CD4-positive, alpha-beta T cell treated with Interferon alpha-2 for 1 hour (primary cell): ENCODE data around the gene NIPBL.
"Not testable (repeated sequence)": the region's sequence is repeated elsewhere in the genome, so short reads cannot be mapped to it uniquely, and the experiment has no call there.

ENCODE experiments used
- DNase-seq, 2 donors: peaks; one replicate each; pipeline ENCODE4 v3.0.0-alpha.2; 2020 to 2022

The NIPBL gene

DNA sequence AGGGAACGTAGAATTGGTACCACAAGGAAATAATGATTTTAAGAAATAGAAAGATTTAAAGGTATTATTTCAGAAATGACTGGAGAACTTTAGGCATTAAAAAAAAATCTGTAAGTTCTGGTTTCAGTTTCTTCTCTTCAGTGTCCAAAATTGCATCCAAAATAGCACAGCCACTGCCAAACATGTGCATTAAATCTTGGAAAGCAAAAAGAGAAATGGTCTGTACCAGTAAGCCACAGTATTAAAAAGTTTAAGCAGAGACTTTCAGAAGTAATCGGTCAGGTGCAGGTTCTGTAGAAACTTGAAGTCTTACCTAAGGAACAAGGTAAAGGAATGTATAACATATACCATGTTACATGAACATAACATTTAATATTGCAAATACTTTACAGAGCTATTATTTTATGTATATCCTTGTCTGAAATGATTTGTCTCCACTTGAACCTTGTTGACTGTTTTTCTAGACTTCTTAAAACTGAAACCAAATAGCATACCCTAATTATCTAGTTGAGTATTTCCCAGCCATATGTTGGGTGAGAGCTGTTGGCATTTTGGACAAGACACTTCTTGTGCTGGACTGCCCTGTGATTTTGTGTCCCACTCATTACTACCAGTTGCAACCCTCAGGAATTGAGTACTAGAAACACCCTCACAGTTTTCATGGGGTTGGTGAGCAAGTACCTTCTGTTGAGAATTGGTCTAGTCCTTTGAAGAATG lies 32.1 kb downstream of the NIPBL start:
- no peak for DNase-seq

DNA sequence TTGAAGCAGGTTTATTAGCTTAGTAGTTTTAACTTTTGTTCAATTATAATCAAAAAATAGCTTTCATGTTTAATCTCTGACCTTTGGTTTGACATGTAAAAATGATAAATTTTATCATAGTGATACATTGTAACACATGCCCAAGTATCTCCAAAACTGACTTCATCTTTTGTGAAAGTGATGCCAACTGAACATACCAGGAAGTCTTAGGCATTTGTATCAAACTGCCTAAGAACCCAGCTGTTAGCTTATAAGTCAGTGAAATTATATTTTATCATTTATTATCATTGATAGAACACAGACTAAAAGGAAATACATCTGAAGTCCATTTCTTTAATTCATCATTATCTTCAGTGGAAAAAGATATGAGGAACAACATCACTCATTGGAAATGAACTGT lies 39.1 kb downstream of the NIPBL start:
- no peak for DNase-seq

DNA sequence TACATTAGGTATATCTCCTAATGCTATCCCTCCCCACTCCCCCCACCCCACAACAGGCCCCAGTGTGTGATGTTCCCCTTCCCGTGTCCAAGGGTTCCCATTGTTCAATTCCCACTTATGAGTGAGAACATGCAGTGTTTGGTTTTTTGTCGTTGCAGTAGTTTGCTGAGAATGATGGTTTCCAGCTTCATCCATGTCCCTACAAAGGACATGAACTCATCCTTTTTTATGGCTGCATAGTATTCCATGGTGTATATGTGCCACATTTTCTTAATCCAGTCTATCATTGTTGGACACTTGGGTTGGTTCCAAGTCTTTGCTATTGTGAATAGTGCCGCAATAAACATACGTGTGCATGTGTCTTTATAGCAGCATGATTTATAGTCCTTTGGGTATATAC lies 40.0 kb downstream of the NIPBL start:
- DNase-seq: not testable (repeated sequence)

DNA sequence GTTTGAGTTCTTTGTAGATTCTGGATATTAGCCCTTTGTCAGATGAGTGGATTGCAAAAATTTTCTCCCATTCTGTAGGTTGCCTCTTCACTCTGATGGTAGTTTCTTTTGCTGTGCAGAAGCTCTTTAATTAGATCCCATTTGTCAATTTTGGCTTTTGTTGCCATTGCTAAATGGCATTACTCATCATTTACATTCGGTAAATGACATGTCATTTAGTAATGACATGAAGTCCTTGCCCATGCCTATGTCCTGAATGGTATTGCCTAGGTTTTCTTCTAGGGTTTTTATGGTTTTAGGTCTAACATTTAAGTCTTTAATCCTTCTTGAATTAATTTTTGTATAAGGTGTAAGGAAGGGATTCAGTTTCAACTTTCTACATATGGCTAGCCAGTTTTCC lies 40.8 kb downstream of the NIPBL start:
- not testable (repeated sequence) for DNase-seq

DNA sequence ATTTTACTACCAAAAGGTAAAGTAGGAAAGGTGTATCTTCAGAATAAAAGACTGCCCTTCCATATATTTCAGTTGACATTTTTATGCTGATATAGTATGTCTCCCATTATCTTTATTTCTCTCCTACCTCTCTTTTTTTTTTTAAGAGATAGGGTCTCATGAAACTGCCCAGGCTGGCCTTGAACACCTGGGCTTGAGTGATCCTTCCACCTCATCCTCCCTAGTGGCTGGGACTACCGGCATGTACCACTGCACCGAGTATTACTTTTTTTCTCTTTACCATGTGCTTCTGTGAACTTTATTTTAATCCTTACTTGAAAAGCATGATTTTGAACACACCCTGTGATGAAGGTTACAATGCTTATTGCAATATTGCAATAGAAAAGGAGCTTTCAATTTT lies 42.7 kb downstream of the NIPBL start:
- no peak for DNase-seq

DNA sequence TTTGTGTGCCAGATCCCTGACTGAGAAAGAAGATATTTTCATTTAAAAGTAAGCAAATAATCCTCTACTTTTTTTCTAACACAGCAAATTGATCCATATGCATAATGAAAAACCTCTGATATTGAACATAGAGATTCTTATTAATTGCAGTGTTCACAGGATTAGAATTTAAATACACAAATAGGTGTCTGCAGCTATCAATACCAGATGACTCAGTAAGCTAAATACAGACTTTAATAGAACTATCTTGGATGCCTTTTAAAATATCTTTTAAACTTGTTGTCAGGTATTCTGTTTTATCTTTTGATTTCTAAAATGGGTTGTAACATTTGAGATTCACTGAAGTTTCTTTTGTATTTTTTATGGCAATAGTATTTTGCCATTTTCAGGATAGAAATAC lies 43.1 kb downstream of the NIPBL start:
- no peak for DNase-seq

DNA sequence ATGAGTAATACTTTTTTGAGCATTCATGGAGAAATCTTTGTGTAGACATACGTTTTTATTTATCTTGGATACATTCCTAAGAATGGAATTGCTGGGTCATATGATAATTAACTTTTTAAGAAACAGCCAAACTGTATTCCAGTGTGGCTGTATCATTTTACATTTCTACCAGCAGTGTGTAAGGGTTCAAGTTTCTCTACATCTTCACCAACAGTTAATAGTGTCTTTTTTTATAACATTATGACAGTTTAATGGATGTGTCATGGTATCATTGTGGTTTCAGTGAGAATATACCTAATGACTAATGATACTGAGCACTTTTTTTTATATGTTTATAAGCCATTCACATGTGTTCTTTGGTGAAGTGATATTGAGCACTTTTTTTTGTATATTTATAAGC lies 52.4 kb downstream of the NIPBL start:
- DNase-seq: no peak

DNA sequence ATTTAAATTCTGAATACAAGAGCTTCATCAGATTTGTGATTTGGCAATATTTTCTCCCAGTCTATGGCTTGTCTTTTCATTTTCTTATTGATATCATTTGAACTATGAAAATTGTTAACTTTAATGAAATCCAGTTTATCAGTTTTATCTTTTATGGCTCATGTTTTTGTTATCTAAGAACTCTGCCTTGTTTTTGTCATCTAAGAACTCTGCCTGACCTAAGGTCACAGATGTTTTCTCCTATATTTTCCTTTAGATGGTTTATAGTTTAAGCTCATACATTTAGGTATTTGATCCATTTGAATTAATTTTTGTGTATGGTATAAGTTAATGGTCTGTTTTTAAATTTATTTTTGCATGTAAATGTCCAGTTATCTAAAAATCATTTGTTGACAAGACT lies 52.9 kb downstream of the NIPBL start:
- DNase-seq: no peak

DNA sequence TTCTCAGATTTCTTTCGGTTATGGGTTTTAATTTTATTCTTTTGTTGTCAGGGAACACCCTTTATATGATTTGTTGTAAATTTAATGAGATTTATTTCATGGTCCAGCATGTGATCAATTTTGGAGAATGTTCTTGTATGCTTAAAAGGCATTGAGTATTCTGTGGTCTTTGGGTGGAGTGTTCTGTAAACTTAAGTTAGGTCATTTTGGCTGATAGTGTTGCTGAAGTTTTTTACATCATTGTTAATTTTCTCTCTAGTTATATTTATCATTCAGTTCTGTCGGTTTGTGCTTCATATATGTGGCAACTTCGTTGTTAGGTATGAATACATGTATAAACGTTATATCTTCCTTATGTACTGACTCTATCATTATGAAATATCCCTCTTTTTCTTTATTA lies 55.5 kb downstream of the NIPBL start:
- DNase-seq: no peak

DNA sequence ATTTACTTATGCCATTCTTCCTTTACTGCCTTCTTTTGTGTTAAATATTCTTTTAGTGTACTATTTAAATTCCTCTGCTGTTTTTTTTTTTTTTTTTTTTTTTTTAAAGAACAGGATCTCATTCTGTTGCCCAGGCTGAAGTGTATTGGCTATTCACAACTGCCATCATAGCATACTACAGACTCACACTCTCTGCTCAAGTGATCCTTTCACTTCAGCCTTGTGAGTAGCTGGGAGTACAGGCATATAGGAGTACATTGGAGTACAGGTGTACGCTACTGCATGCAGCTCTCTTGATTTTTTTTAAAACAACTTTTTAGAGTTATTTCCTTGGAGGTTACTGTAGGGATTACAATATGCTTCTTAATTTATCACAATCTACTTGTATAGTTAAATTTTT lies 56.1 kb downstream of the NIPBL start:
- no peak for DNase-seq

DNA sequence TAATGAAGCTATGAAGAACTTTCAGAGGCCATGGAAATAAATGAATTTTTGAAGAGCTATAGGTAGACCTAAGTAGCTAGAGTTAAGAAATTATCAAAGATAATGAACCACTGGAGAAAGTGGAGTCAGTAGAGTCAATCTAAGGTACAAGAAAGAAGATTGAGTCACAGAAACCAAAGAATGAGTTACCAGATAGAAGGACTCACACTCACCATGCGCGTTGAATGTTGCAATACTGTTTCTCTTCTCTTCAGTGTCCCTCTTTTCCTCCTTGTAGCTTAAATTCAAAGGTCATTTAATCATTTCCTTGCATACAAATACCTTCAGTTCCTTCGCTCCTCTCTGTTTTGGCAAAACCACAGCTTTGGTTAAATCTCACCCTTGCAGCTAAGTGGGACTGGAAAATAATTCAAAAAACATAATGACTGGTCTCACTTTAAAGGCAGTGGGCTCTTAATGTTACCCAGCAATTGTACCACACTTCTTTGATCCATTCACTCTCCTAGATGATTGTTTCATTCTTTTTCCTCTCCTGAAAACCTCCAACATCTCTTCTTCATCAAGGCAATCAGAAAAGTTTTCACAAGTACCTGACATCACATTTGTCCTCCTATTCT lies 58.3 kb downstream of the NIPBL start:
- DNase-seq: no peak

DNA sequence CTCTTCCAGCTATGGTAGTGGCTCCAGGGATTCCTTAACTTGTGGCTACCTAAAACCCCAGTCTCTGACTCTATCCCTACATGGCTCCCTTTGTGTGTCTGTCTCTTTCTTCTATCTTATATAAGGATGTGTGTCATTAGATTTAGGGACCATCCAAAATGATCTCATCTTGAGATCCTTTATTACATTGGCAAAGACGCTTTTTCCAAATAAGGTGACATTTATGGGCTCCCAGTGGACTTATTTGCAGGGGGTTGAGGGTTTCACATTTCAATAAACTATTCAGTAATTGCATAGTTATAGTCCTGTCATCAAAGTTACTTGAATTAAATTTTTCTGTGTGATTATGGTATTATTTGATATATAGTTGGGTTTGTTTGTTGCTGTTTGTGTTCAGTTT lies 59.2 kb downstream of the NIPBL start:
- DNase-seq: no peak

DNA sequence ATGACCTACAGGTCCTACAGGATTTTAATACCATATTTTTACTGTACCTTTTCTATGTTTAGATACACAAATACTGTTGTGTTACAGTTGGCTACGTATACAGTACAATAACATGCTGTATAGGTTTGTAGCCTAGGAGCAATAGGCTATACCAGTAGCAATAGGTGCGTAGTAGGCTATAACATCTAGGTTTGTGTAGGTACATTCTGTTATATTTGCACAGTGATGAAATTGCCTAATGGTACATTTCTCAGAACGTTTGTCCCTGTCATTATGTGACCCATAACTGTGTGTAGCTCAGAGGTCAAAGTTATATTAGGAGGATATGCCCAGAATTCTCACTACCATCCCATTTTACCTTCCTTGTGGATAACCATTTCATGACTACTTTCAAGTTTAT lies 59.7 kb downstream of the NIPBL start:
- no peak for DNase-seq

DNA sequence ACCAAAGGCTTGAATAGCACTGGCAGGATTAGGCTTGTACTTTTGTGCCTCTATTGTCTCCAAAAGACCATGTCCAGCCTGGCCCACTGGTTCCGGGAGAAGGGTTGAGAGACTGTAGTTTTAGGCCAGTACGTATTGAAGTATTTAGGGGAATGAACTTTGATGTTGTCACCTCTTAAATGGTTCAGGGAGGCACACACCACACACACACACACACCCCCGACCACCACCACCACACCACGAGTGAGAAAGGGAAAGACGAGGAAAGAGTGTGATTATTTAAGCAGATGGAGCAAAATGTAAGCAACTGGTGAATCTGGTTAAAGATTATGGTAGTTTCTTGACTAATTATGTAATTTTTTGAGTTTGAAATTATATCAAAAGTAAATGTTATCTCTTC lies 61.6 kb downstream of the NIPBL start:
- DNase-seq: no peak

DNA sequence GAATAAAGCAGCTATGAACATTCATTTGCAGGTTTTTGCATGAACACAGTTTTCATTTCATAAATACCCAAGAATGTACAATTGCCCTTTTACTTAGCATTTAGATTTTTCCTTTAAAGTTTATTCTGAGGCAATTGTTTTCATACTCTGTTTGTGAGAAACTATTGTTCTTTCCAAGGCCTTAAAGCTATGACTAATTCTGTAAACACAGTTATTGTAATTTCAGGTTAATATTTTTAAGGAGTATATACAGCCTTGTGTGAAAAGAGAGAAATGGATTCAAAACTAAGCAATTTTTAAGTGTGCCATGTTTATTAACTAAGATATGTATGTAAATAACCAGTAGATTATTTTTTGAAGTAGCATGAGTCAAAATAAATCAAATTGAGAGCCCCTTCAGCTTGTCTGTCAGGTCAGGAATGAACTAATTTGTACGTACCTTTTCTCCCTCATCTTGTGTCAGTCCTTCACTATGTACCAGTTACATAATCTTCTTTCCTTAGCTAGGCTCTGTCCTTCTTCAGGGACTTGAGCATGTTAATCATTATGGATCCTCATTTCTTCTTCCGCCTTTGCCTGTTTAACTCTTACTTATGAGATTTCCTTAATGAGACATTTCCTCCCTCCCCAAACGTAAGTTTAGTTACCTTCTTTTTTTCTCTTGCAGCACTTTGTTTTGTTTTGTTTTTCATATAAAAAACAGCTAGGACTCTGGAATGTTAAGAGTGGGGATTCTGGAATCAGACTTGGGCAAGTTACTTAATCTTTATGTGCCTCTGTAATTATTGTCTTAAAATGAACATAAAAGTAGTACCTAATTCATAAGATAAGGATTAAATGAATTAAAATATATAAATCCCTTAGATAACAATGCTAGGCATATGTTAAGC lies 63.6 kb downstream of the NIPBL start:
- no peak for DNase-seq

DNA sequence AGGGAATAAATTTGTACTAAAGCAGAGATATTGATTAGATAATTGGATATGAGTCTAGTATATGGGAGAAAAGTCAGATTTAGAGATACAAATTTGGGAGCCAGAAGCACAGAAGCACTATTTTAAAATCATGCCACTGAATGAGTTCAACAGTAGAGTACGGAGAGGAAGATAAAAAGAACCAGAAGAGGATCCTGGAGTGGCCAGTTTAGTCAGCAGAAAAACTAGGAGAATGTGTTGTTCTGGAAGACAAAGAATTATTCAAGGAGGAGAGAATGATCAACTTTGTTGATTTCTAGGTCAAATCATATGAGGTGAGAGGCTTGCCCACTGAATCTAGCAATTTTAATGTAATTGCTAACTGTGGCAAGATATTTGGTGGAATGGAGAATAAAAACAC lies 67.0 kb downstream of the NIPBL start:
- no peak for DNase-seq

DNA sequence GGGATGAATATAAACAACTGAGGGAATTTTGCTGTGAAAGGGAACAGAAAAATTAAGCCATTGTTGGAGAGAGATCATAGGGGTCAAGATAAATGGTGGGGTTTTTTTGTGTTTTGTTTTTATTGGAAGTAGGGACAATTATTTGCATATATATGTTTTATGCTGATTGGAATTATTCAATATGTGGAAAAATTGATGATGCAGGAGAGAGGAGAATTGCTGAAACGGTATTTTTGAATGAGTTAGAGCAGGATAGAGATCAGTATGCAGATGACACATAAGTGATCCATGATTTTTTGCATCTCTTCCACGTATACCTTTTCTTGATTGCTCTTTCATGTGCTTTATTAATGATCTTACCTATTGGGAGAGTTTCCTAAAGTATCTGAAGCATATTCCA lies 67.5 kb downstream of the NIPBL start:
- DNase-seq: no peak

DNA sequence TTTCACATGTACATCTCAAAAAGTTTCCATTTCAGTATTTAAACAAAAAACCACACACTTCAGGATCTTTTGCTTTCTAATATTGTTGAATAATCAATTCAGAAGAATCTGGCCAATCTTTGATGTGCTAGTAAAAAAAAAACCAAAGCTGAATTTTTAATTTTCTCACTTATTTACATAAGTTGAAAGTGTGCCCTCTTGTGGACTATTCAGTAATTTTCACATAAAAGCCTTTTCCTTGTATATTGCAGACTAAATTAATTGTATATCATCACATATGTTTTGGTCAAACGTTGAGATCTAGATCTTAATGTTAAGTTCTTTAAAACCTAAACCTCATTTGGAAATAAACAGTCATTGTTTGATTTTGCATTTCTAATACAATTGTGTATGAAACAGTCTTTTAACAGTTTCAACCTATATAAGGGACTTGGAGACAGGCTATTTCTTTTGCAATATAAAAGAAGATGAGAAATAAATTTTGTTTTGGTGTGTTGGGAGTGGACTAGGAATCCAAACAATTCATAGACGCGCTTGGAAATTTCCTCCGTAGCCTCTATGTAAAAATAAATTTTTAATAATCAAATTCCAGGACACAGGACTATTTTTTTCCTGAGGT lies 68.1 kb downstream of the NIPBL start:
- DNase-seq: peak in 1 of 2 donors; percentile 63

DNA sequence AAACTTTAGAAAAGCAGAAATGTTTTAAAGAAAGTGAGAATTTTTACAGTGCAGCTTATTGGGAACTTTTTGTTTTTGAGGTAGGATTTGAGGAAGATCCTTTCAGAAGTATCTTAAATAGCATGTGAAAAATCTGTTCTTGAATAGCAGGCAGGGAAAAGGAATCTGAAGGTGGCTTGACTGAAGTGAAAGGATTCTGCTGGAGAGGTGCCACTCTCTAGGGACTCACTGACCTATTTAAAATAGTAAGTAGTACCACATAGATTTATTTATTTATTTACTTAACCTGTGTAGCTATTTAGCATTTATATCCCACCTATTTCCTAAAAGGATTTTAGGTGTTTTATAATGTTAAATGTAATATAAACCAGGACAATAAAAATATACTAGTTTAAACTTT lies 69.1 kb downstream of the NIPBL start:
- DNase-seq: no peak

DNA sequence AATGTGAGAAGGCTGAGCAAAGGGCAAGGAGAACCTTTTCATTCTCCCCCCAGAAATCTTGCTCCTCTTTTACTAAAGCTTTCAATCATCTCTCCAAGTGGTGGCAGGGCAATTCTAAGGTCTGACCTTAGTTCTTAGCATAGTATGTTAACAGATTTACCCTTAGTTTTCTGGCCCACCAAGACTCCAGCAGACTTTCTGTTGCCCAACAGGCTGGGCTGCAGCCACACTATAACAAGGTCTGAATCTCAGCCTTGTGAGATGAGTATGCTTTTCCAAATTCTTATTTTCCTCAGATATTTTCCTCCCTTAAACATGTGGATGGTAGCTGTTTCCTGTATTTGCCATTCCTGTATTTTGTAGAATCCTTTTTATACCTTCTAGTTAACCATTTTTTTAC lies 69.5 kb downstream of the NIPBL start:
- DNase-seq: no peak

DNA sequence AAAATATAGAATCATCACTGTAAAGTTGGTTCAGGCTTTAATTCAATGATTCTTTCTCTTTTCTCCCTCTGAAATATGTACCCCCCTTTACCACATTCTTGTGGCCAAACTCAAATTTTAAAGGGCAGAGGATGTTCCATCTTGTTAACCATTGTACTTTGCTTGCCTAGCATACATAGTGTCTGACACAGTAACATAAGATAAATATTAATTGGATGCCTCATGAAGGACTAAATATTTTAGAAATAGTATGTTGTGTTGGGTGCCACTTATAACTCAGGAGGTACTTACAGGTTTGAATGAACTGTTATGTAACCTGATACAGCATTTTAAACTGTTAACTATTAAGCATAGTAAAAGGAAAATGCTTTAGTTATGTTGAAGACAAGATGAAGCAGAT lies 71.5 kb downstream of the NIPBL start:
- DNase-seq: no peak

DNA sequence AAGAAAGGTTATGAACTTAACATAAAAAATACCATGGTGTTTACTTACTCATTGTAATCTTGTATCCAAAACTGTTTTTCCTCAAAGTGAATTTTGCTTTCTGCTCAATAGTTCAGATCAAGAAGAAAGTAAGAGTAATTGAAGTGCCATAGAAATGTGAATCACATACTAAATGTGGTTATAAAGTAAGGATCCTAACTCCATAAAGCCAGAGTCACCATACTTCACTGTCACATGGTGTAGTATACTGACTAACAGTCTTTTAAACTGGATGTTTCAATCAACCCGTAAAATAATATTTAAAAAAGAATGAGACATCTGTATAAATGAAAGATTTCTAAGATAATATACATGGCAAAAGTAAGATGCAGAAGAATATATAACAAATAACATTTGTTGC lies 72.1 kb downstream of the NIPBL start:
- DNase-seq: no peak

DNA sequence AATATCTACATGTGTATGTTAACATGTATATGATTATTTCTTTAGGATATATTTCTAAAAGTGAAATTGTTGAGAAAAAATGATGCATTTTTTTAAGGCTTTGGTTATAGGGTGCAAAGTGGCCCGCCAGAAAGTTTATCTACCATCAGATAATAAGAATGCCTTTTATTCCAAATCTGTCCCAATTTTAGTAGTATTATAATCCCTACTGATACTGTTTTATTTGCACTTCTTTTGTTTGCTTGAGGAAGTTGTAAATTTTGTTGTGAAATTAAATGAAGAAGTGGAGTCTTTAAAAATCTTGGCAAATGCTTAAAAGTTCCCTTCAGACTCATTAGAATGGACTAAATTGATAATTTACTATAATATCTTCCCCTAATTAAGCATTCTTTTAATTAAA lies 73.0 kb downstream of the NIPBL start:
- DNase-seq: no peak
